Amniotic epithelial cell (primary cell): ENCODE results near the gene AGTRAP.

Source experiments
- DNase-seq: peaks from one replicate; pipeline ENCODE4 v3.0.0-alpha.2; 2010; ENCODE audit warnings: low read depth

The AGTRAP gene

GRCh38 chr1:11736746-11737639 lies 1.1 kb downstream of the AGTRAP start:
- DNase-seq = peak; percentile 94

- DNase-seq = no peak
Observed at GRCh38 chr1:11738096-11738495, 2.2 kb downstream of the AGTRAP start.

GRCh38 chr1:11738783-11739182 lies 2.8 kb downstream of the AGTRAP start:
- no peak for DNase-seq

GRCh38 chr1:11740258-11741192 lies 4.6 kb downstream of the AGTRAP start:
- peak; percentile 13 for DNase-seq

GRCh38 chr1:11741482-11741881 lies 5.5 kb downstream of the AGTRAP start:
- no peak for DNase-seq

- peak; percentile 16 for DNase-seq
Observed at GRCh38 chr1:11741919-11742558, 6.1 kb downstream of the AGTRAP start.

DNA sequence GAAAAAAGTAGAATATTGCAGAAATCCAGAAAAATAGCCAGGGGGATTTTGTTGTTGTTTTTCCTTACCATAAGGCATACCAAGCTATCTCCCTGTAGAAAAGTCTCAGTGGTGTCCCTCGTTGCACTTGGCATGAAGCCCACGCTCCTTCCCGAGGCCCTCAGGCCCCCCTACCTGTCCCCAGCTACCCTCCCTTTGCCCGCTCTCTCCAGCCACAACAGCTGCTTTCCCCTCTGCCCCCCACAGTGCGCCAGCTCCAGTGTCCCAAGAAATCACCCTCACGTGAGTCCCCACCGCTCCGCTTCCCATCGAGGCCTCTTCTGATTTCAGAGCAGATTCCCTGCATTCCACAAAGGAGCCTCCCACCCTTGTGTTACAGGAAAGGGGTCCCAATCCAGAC lies 8.4 kb downstream of the AGTRAP start:
- DNase-seq = no peak

DNA sequence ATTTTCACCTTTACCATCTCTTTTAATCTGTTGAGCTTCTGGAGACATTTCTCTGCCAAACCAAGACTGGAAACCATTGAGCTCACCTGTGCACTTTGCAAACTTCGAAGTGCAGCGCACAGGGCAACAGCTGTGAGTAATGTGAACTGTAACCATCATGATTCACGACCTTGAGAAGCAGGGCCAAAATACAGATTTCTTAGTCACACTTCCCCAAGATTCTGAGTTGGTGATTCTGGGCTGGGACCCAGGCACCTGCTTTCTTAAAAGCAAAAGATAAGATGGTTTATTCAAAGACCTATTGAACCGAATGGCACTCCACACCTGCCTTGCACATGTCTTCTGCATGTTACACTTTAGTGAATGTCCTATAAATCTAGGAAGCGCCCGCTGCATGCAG lies 10.2 kb downstream of the AGTRAP start:
- peak; percentile 23 for DNase-seq

DNA sequence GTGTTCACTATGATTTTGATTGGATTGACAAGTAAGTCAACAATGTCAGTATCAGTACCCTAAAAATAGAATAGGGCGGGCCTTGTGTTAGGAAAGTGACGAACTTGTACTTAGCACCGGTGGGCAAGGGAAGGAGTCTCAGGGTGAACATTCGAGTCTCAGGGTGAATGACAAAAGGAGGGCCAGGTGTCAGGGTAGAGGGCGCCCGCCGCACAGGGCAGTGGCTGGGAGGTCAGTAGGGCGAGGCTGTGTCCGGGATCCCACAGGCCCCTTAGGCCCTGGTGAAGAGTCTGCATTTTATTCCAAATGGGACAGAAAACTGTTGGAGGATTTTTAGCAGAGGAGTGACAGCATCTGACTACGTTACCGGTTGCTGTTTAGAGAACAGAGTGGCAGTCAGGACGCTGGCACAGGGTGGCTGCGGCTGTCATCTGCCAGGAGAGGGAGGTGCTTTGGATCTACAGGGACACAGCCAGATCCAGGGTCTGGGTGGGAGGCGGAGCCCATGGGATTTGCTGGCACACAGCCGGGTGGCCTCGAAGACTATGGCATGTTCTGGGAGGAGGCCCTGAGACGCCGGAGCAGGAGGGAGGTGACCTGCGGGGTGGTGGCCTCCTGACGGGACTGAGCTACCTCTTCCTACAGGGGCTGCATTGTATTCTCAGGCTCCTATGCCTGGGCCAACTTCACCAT lies 11.0 kb downstream of the AGTRAP start:
- DNase-seq = no peak

DNA sequence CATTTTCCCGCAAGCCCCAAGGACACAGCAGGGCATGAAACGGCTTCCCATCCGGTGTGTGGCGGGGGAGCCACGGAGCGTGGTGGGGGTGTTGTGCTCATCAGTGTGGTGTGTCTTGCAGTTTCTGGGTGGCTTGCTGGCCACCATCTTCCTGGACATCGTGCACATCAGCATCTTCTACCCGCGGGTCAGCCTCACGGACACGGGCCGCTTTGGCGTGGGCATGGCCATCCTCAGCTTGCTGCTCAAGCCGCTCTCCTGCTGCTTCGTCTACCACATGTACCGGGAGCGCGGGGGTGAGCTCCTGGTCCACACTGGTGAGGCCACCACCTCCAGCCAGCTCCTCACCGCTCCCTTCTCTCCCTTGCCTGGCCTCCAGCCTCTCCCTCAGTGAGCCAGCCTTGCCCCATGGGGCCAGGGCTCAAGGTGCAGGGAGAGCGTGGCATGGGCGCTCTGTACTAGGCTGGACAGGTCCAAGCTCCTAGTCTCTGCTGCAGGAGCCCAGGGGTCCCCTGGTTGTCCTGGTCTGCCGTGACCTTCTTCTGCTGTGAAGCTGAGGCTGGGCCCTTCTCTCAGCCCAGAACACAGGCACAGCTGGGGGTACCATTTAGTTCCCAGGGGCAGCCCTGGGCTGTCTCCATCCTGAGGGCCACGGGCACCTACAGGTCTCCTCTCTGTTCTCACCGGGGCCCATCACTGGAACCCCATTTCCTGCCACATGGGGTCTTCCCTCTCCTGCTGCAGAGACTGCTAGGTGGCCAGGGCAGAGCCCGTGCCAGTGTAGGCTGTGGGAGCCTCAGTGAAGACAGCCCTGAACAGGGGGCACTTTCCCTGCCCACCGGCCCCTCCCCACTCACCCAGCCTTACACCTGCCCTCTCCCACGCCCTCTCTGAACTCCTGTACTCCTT lies 12.6 kb downstream of the AGTRAP start:
- DNase-seq = no peak

DNA sequence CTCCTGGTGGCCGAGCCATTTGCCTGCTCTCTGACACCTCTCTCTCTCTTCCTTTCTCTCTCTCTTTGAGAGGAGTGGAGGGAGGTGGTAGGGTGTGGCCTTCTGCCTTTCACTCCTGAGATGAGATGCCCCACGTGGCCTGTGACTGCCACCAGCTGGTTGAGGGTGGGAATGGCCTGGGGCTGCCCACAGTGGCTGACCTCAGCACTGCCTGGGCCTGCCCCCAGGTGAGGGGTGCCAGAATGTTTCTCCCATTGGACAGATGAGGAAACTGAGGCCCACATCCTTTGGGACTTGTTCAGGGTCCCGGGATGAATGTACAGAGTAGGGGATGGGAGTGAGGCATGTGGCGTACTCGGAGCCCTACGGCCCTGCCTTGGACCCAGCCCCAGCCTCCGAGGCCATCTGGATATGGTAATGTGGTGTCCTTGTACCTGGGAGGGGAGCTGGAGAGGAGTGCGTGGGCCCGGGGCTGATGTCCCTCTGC lies 13.3 kb downstream of the AGTRAP start:
- peak; percentile 34 for DNase-seq

DNA sequence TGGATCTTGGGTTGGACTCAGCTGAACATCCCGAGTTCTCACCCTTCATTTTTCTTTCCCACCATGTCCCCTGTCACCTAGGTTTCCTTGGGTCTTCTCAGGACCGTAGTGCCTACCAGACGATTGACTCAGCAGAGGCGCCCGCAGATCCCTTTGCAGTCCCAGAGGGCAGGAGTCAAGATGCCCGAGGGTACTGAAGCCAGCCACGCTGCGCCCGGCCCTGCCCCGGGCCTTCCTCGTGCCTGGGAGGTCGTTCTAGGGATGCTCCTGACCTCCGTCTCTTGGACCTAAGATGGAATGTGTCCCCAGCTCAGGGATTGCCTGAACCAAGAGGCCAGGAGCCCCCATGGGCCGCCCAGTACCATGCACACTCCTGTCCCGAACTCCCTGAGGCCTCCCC lies 14.1 kb downstream of the AGTRAP start:
- DNase-seq = no peak

- DNase-seq = no peak
Observed at GRCh38 chr1:11751087-11751486, 15.2 kb downstream of the AGTRAP start.

DNA sequence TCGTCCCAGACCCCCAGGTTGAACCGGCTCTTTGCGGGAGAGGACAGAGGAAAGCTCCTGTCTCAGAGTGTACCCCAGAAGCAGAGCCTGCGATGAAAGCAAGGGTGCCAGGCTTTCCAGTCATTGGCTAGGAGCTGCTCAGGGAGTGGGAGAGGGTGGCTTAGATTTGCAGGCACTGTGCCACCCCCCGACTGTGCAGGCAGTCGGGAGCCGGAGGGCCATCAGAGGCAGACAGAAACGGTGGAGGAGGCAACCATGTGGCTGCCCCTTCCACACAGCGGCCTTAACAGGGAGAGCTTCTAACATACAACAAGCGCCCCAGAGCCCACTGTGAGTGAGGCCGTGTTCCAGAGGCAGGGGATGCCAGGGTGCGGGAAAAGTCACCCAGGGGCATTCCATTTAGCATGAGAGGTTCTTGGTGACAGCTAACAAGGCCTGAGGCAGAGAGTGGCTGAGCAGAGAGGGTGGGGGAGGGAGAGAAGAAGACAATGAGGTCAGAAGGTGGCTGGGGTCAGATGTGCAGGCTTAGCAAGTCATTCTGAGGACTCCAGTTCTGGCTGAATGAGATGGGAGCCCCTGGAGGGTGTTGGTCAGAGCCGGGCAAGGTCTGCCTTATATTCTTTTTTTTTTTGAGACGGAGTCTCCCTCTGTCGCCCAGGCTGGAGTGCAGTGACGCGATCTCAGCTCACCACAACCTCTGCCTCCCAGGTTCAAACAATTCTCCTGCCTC lies 16.6 kb downstream of the AGTRAP start:
- no peak for DNase-seq

- peak; percentile 64 for DNase-seq
Observed at GRCh38 chr1:11753555-11754208, 17.7 kb downstream of the AGTRAP start.

- no peak for DNase-seq
Observed at GRCh38 chr1:11757047-11757446, 21.1 kb downstream of the AGTRAP start.

- no peak for DNase-seq
Observed at GRCh38 chr1:11759791-11760190, 23.9 kb downstream of the AGTRAP start.

GRCh38 chr1:11761285-11761684 lies 25.3 kb downstream of the AGTRAP start:
- DNase-seq = no peak

DNA sequence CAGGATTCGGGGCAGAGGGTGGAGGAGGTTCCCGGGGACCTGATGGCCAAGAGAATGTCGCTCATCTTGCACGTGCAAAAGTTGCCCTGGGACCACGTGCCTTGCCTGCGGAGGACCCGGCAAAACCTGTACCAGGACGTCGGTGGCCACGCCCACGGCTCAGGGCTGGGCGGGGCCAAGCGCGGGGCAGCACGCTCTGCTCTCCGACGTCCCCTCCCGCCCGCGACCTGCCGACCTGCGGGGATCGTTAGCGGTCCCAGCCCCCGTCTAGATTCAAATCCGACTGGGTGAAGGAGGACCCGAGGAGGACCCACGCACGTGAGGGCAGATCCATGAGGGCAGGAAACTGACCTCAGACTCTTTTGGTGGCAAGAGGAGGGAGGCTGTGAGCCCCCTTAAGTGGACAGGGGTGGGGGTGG lies 26.1 kb downstream of the AGTRAP start, which contains the start of gene C1orf167:
Gene C1orf167 (plus strand): TSS at position 206 of the 419 bp plus-strand sequence. CDS start 2,208 bp downstream, outside the sequence.
- no peak for DNase-seq
